Urothelium cell line (cell line): ENCODE measurements around the gene EFCAB6.

Experiments used
- DNase-seq: peaks from one replicate; pipeline ENCODE4 v3.0.0; 2011; ENCODE audit warnings: low spot score, mixed read lengths
- FAIRE-seq: peaks from 2 replicates; lab custom pipeline; 2011; peaks lifted over from hg19 to GRCh38; lab: Jason Lieb, UNC

The EFCAB6 gene

GRCh38 chr22:43819421-43819921 lies 7.4 kb upstream of the EFCAB6 start:
- DNase-seq, result no peak
- FAIRE-seq, result no peak

- DNase-seq (no peak), FAIRE-seq (no peak)
These were observed 6.9 kb upstream of the EFCAB6 start for GRCh38 chr22:43818981-43819380.

- FAIRE-seq (no peak), DNase-seq (no peak)
These were observed 5.3 kb upstream of the EFCAB6 start for GRCh38 chr22:43817402-43817801.

GRCh38 chr22:43814264-43814663 lies 2.2 kb upstream of the EFCAB6 start:
- FAIRE-seq, result no peak
- DNase-seq, result no peak

- DNase-seq (no peak), FAIRE-seq (peak; percentile 74)
These were observed 785 bp upstream of the EFCAB6 start for GRCh38 chr22:43812890-43813289.

GRCh38 chr22:43811777-43812148 lies 342 bp downstream of the EFCAB6 start:
- DNase-seq (no peak), FAIRE-seq (no peak)

GRCh38 chr22:43802897-43803495 lies 9.1 kb downstream of the EFCAB6 start:
- no peak for FAIRE-seq

GRCh38 chr22:43800970-43801369 lies 11.1 kb downstream of the EFCAB6 start:
- DNase-seq, result no peak
- no peak for FAIRE-seq

More at GRCh38 chr22:43802897-43803495, 9.1 kb downstream of the EFCAB6 start:
- DNase-seq, result no peak

- FAIRE-seq (no peak), DNase-seq (no peak)
These were observed 13.6 kb downstream of the EFCAB6 start for GRCh38 chr22:43798492-43798891.

- DNase-seq (peak; percentile 32), FAIRE-seq (no peak)
These were observed 15.5 kb downstream of the EFCAB6 start for GRCh38 chr22:43796567-43796966.

- DNase-seq (no peak), FAIRE-seq (no peak)
These were observed 16.8 kb downstream of the EFCAB6 start for GRCh38 chr22:43795320-43795719.

GRCh38 chr22:43792905-43793304 lies 19.2 kb downstream of the EFCAB6 start:
- DNase-seq (no peak), FAIRE-seq (no peak)

GRCh38 chr22:43789452-43789851 lies 22.7 kb downstream of the EFCAB6 start:
- FAIRE-seq (no peak), DNase-seq (peak; percentile 38)

- DNase-seq, result no peak
- FAIRE-seq, result no peak
These were observed 28.3 kb downstream of the EFCAB6 start for GRCh38 chr22:43783777-43784176.

GRCh38 chr22:43782448-43782847 lies 29.7 kb downstream of the EFCAB6 start:
- FAIRE-seq (no peak), DNase-seq (no peak)

GRCh38 chr22:43777286-43777685 lies 34.8 kb downstream of the EFCAB6 start:
- FAIRE-seq (no peak), DNase-seq (peak; percentile 63)

GRCh38 chr22:43776081-43776670 lies 35.9 kb downstream of the EFCAB6 start:
- FAIRE-seq, result no peak
- DNase-seq, result no peak

GRCh38 chr22:43774318-43774915 lies 37.7 kb downstream of the EFCAB6 start:
- FAIRE-seq (peak; percentile 23), DNase-seq (no peak)

GRCh38 chr22:43772831-43773230 lies 39.3 kb downstream of the EFCAB6 start:
- DNase-seq, result no peak
- no peak for FAIRE-seq

GRCh38 chr22:43755452-43755851 lies 56.7 kb downstream of the EFCAB6 start:
- no peak for DNase-seq
- FAIRE-seq, result no peak

- no peak for FAIRE-seq
- no peak for DNase-seq
These were observed 57.1 kb downstream of the EFCAB6 start for GRCh38 chr22:43755011-43755410.

- DNase-seq, result no peak
- FAIRE-seq, result no peak
These were observed 57.9 kb downstream of the EFCAB6 start for GRCh38 chr22:43754176-43754575.
